ENCODE data around the gene PDGFA.

Gene PDGFA

GRCh38 chr7:534075-534474, 14.4 kb upstream of the PDGFA start:
- no peak for DNase-seq

GRCh38 chr7:533266-533665, 13.6 kb upstream of the PDGFA start:
- no peak for DNase-seq

GRCh38 chr7:532379-533143, 12.9 kb upstream of the PDGFA start:
- no peak for DNase-seq

GRCh38 chr7:531777-532176, 12.1 kb upstream of the PDGFA start:
- no peak for DNase-seq

GRCh38 chr7:528451-528850, 8.8 kb upstream of the PDGFA start:
- no peak for DNase-seq

- no peak for DNase-seq
Observed at GRCh38 chr7:527723-528122, 8.1 kb upstream of the PDGFA start.

GRCh38 chr7:526460-527034, 6.9 kb upstream of the PDGFA start:
- no peak for DNase-seq

GRCh38 chr7:525740-526139, 6.1 kb upstream of the PDGFA start:
- DNase-seq: no peak

- DNase-seq: no peak
Observed at GRCh38 chr7:524800-525199, 5.2 kb upstream of the PDGFA start.

- no peak for DNase-seq
Observed at GRCh38 chr7:523347-524336, 4.0 kb upstream of the PDGFA start.

GRCh38 chr7:522951-523314, 3.3 kb upstream of the PDGFA start:
- no peak for DNase-seq

- DNase-seq: no peak
Observed at GRCh38 chr7:522071-522950, 2.7 kb upstream of the PDGFA start.

GRCh38 chr7:521221-522070, 1.8 kb upstream of the PDGFA start:
- DNase-seq: no peak

- DNase-seq: no peak
Observed at GRCh38 chr7:520503-521161, 986 bp upstream of the PDGFA start.

GRCh38 chr7:518630-519483, 789 bp downstream of the PDGFA start:
- no peak for DNase-seq

- no peak for DNase-seq
Observed at GRCh38 chr7:517774-518629, 1.6 kb downstream of the PDGFA start.

- no peak for DNase-seq
Observed at GRCh38 chr7:516606-517456, 2.8 kb downstream of the PDGFA start.

GRCh38 chr7:516216-516605, 3.4 kb downstream of the PDGFA start:
- no peak for DNase-seq

All from activated naive CD4-positive, alpha-beta T cell (primary cell).